D721Med (cell line): ENCODE results near the gene CCT5.

Experiments used
- DNase-seq: peaks from one replicate; pipeline ENCODE4 v3.0.0; 2011; ENCODE audit warnings: low spot score; ENCODE audit not compliant: insufficient read length
- FAIRE-seq: peaks from 2 replicates; lab custom pipeline; 2011; peaks lifted over from hg19 to GRCh38; lab: Jason Lieb, UNC
- TF ChIP-seq, protein P1 (sequence below): IDR thresholded peaks from 2 replicates; pipeline ENCODE4 v1.5.1; 2012; ENCODE audit warnings: mild to moderate bottlenecking, control low read depth; ENCODE audit not compliant: insufficient read depth; ENCODE audit errors: missing control alignments

CCT5 gene

DNA sequence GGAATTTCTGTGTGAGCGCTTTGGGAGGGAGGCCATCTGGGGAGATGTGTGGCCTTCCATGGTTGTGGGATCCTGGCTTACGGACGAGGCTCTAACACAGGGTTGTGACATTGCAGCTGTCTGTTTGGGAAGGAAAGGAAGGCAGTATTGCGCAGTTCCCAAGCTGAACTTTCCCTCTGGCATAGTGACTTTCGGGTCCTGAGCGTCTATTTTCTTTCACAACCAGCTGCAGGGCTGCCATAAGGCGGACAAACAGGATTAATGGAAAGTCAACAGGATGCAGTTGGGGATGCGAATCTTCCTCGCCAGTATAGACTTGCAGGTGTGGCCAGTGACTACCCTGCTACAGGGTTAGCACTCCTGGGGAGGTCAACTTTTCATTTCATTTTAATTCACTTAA is 25.9 kb downstream of the CCT5 start:
- TF ChIP-seq, protein P1, sequence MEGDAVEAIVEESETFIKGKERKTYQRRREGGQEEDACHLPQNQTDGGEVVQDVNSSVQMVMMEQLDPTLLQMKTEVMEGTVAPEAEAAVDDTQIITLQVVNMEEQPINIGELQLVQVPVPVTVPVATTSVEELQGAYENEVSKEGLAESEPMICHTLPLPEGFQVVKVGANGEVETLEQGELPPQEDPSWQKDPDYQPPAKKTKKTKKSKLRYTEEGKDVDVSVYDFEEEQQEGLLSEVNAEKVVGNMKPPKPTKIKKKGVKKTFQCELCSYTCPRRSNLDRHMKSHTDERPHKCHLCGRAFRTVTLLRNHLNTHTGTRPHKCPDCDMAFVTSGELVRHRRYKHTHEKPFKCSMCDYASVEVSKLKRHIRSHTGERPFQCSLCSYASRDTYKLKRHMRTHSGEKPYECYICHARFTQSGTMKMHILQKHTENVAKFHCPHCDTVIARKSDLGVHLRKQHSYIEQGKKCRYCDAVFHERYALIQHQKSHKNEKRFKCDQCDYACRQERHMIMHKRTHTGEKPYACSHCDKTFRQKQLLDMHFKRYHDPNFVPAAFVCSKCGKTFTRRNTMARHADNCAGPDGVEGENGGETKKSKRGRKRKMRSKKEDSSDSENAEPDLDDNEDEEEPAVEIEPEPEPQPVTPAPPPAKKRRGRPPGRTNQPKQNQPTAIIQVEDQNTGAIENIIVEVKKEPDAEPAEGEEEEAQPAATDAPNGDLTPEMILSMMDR: no peak
- DNase-seq (no peak), FAIRE-seq (no peak)

DNA sequence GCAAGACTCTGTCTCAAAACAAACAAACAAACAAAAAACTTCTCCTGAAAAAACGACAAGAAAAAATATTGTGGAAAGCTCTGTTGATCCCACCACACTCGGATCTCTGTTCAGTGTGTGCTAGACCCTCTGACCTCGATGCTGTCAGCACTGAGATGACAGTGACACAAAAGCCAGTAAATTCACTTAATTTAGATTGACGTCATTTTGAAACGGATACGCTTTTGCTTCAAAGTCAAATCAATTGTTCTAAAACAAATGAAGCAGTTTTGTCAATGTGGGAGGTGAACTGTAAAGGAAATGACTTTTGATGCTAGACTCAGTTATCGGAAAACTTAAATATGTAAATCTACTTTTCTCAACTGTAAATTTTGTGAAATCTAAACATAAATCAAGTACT is 26.6 kb downstream of the CCT5 start:
- FAIRE-seq: no peak
- DNase-seq: no peak

DNA sequence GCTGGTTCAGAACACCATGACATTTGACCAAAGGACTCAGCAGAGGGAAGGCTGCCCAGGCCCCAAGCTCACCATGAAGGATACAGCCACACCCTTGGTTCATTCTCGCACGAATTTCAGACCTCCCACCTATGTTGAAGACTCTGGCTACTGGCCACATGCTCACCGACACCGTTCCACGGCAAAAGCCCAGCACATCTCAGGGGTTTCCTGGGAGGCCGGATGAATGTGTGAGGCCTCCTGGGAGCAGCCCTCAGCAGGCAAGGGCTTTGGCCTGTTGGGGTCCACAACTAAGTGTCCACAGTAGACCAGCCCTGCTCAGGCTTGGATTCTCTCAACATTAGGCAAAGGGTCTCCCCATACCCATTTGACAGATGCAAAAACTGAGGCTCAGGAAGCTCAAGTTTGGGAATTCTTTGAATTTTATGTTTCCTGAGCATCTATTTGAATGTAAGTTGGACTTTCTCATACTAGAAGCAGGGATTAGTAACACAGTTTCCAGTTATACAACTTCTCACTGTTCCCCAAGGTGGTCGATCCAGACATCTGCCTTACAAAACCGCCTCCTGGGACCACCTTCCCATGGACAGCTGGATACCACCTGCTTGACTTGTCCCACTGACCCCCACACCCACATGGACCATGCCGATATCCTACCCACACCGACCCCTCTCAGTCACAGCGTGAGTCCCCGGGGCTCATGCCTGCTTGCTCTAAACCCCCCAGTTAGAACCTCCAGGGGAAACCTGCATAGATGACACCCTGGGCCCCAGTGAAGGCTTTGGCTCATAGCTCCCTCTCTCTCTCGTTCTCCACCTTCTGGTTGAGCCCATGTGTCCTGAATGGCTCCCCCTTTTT is 27.9 kb downstream of the CCT5 start:
- FAIRE-seq: no peak
- no peak for DNase-seq
- TF ChIP-seq, protein P1: no peak

More for the DNA sequence above, 26.6 kb downstream of the CCT5 start:
- TF ChIP-seq, protein P1: no peak

DNA sequence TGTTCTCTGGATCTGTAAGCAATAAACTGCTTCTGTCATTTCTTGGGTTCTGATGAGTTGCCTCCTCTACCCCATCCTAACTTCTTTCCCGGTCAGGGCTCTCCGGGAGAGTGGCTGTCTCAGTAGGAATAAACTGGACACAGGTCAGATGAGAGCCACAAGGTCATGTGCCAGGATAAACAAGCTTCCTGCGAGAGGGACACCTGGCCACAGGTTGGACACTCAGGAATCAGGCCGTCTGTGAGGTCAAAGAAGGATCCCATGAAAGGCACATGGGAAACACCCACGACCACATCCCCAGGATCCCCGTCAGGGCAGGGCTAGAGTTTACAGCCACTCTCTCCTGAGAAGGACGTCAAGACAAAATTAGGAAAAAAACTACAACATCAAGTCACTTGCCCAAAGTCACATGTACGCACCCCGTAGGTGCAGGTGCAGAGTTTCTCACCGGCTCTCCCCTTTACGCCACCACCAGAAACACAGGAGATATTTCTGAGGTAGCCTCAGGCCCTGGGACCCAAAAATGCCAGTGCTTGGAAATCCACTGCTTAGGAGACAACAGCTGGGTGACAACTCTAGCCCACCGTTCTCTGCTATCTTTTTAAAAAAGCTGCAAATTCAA is 28.7 kb downstream of the CCT5 start:
- TF ChIP-seq, protein P1: no peak
- no peak for FAIRE-seq
- DNase-seq: no peak

DNA sequence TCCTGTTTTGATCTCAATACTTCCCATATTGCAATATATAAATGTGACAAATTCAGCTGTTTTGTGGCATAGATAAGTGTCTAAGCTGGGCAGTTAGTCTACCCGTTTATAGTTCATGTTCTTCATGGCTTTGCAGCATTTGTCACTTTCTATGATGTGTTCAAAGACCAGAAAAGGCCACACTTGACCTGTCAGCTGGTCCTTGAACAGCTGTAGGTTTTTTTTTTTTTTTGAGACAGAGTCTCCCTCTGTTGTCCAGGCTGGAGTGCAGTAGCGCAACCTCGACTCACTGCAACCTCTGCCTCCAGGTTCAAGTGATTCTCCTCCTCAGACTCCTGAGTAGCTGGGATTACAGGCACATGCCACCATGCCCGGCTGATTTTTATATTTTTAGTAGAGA is 29.2 kb downstream of the CCT5 start:
- TF ChIP-seq, protein P1: no peak
- no peak for FAIRE-seq
- DNase-seq: no peak

DNA sequence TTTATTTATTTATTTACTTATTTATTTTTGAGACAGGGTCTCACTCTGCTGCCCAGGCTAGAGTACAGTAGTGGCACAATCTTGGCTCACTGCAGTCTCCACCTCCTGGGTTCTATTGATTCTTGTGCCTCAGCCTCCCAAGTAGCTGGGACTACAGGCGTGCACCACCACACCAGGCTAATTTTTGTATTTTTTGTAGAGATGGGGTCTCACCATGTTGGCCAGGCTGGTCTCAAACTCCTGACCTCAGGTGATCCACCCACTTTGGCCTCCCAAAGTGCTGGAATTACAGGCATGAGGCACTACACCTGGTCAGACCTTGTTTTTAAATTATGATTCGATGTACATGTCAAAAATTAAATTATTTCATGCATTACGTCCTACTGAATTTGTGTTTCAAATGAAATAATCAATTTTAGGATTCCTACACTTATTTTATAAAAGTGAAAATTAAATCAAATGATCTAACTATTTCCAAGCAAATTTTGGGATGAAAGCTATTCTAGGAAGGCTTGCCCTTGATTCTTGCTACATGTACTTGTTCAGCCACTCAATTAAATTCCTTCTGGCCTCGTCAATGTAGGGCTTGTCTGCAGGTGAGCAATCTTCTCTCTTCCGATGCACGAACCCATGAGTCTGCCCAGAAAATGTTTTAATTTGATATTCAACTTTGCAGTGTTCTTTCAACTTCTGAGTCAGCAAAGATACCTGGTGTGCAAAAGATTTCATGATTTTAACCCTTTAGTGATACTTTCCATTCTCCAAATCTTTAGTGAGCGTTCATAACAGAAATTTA is 30.0 kb downstream of the CCT5 start:
- DNase-seq (no peak), FAIRE-seq (no peak)
- TF ChIP-seq, protein P1: no peak
